ENCODE results near the gene ACOT11. TPM values are rescaled to one million over a fixed set of nuclear protein-coding genes. Genes with fewer than 3 reads are reported as not detected.
"Not testable (repeated sequence)": the region's sequence is repeated elsewhere in the genome, so short reads cannot be mapped to it uniquely, and the experiment has no call there.

Gene ACOT11
- total RNA-seq, 4 donors from 2014 or later, result 6.9 to 19.1 (median 13.4) TPM

DNA sequence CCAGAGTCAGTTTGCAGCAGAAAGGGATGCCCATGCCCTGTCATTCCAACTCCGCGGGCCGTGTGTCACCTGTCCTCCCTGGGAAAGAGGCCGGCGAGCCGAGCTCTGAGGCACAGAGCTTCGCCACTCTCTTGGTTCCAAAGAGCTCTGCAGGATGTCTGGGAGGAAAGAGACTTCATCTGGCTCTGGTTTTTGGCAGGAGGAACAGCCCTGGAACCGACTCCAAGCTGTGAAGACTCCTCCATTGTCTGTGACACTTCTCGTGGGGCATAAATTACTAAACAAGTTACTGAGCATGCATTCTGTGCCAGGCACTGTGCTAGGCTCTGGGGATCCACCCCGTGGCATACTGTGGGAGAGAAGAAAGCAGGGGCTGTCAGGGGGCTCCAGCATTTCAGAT lies 79.2 kb downstream of the ACOT11 start:
- Histone ChIP-seq H3K4me3 (no peak overlapping the region), H3K9me3 (no peaks in the 10 kb centered on the region), H3K4me1 (no peaks in the 10 kb centered on the region), H3K27ac (replicated peaks in 1 of 4) (no peak overlapping the region), H3K27me3 (no peaks in the 10 kb centered on the region), H3K36me3 (no peaks in the 10 kb centered on the region)
- DNase-seq (ENCODE audit: extremely low spot score), result no peak
- no peak for TF ChIP-seq POLR2A (IDR thresholded peaks at IDR 0.05; ENCODE audit: low read depth)
- TF ChIP-seq POLR2AphosphoS5 (IDR thresholded peaks at IDR 0.05), result no peak
- TF ChIP-seq EP300 (IDR thresholded peaks at IDR 0.05), result no peak
- TF ChIP-seq, protein P1, sequence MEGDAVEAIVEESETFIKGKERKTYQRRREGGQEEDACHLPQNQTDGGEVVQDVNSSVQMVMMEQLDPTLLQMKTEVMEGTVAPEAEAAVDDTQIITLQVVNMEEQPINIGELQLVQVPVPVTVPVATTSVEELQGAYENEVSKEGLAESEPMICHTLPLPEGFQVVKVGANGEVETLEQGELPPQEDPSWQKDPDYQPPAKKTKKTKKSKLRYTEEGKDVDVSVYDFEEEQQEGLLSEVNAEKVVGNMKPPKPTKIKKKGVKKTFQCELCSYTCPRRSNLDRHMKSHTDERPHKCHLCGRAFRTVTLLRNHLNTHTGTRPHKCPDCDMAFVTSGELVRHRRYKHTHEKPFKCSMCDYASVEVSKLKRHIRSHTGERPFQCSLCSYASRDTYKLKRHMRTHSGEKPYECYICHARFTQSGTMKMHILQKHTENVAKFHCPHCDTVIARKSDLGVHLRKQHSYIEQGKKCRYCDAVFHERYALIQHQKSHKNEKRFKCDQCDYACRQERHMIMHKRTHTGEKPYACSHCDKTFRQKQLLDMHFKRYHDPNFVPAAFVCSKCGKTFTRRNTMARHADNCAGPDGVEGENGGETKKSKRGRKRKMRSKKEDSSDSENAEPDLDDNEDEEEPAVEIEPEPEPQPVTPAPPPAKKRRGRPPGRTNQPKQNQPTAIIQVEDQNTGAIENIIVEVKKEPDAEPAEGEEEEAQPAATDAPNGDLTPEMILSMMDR (IDR thresholded peaks at IDR 0.05), result no peak
- intact Hi-C loops (cut with DNase I), result no loop called here
- WGBS, result 60% methylated on average over 9 of the region's 10 CpGs

GRCh38 chr1:54635804-54636203 lies 87.8 kb downstream of the ACOT11 start:
- H3K9me3 ChIP-seq; DNase-seq (ENCODE audit: extremely low spot score); H3K4me1 ChIP-seq; intact Hi-C loops (cut with DNase I); H3K27ac ChIP-seq (replicated peaks in 1 of 4); H3K4me3 ChIP-seq; H3K27me3 ChIP-seq: not testable (repeated sequence)
- WGBS, result 95% methylated on average over 7 of the region's 7 CpGs
- H3K36me3 ChIP-seq, result peaks cover 6 to 26% (median 7%) of the 10 kb centered on the region in 4 donors

GRCh38 chr1:54636461-54637446 lies 88.7 kb downstream of the ACOT11 start:
- 79% methylated on average over 13 of the region's 14 CpGs for WGBS
- DNase-seq (ENCODE audit: extremely low spot score); H3K4me3 ChIP-seq; H3K27me3 ChIP-seq; H3K4me1 ChIP-seq; H3K9me3 ChIP-seq; H3K27ac ChIP-seq (replicated peaks in 1 of 4); intact Hi-C loops (cut with DNase I): not testable (repeated sequence)
- peaks cover 6 to 26% (median 7%) of the 10 kb centered on the region in 4 donors for H3K36me3 ChIP-seq

GRCh38 chr1:54640361-54640760 lies 92.3 kb downstream of the ACOT11 start:
- TF ChIP-seq POLR2AphosphoS5 (IDR thresholded peaks at IDR 0.05) (no peak), EP300 (IDR thresholded peaks at IDR 0.05) (no peak), POLR2A (IDR thresholded peaks at IDR 0.05; ENCODE audit: low read depth) (no peak)
- TF ChIP-seq, protein P1 (IDR thresholded peaks at IDR 0.05), result no peak
- Histone ChIP-seq H3K27me3 (no peaks in the 10 kb centered on the region), H3K4me1 (peaks cover 0 to 1% (median under 1%) of the 10 kb centered on the region in 4 donors), H3K27ac (replicated peaks in 1 of 4) (no peak overlapping the region), H3K9me3 (peaks cover 0 to 18% (median 12%) of the 10 kb centered on the region in 4 donors), H3K36me3 (peaks cover 3 to 16% (median 6%) of the 10 kb centered on the region in 4 donors), H3K4me3 (no peak overlapping the region)
- WGBS, result 63% methylated on average over 4 of the region's 4 CpGs
- no peak for DNase-seq (ENCODE audit: extremely low spot score)
- intact Hi-C loops (cut with DNase I), result no loop called here

- H3K27ac ChIP-seq (replicated peaks in 1 of 4), result no peak within 1 kb of the TSS
- 68% methylated on average over 8 of the region's 8 CpGs for WGBS
- H3K9me3 ChIP-seq, result peaks cover 0 to 18% (median 12%) of the 10 kb centered on the region in 4 donors
- no peaks in the 10 kb centered on the region for H3K27me3 ChIP-seq
- no peak within 1 kb of the TSS for H3K4me3 ChIP-seq
- no peak for DNase-seq (ENCODE audit: extremely low spot score)
- intact Hi-C loops (cut with DNase I), result no loop called here
- peaks cover 8 to 9% (median 8%) of the 10 kb centered on the region in 4 donors for H3K4me1 ChIP-seq
- H3K36me3 ChIP-seq, result peaks cover 0 to 9% (median under 1%) of the 10 kb centered on the region in 4 donors
- TF ChIP-seq POLR2A (IDR thresholded peaks at IDR 0.05; ENCODE audit: low read depth), result no peak
- TF ChIP-seq, protein P1 (IDR thresholded peaks at IDR 0.05), result no peak
- no peak for TF ChIP-seq EP300 (IDR thresholded peaks at IDR 0.05)
- no peak for TF ChIP-seq POLR2AphosphoS5 (IDR thresholded peaks at IDR 0.05)
These were observed 93.1 kb downstream of the ACOT11 start, which contains the start of gene MROH7 for GRCh38 chr1:54640863-54641836. Gene MROH7, plus strand, starts transcription at chr1:54641786. Its CDS starts 11,141 bp downstream, at chr1:54652927.
